Measurements from ENCODE around the gene PPP3R1. TPM values are rescaled to one million over a fixed set of nuclear protein-coding genes. Genes with fewer than 3 reads are reported as not detected.

Gene PPP3R1
- total and polyA plus RNA-seq, 9 of the 15 experiments (the other 6 are each of a cell fraction or from before 2014, with no cell fraction given) = 3.7 to 70.0 (median 24.8) TPM

GRCh38 chr2:68231061-68231372, 21.3 kb downstream of the PPP3R1 start (continued):
- TF ChIP-seq ZNF318 (IDR thresholded peaks at IDR 0.05; ENCODE audit: borderline replicate concordance in 1 of 2, low read depth in 1 of 2) (no peak), EWSR1 (IDR thresholded peaks at IDR 0.05; ENCODE audit: borderline replicate concordance, low read depth, partially characterized antibody) (no peak), ADNP (tag; IDR thresholded peaks at IDR 0.05) (no peak), ZFX (CRISPR knock-in tag; IDR thresholded peaks at IDR 0.05) (no peak), NBN (IDR thresholded peaks at IDR 0.05; ENCODE audit: low read depth) (peak; percentile 17; the same call in 1 of the 2 replicates), NEUROD1 (IDR thresholded peaks at IDR 0.05; ENCODE audit: borderline replicate concordance, low read depth, low read length, partially characterized antibody) (no peak), KAT7 (CRISPR knock-in tag; IDR thresholded peaks at IDR 0.05; ENCODE audit: borderline replicate concordance) (no peak), ZNF324 (CRISPR knock-in tag; IDR thresholded peaks at IDR 0.05) (no peak), ZNF311 (CRISPR knock-in tag; IDR thresholded peaks at IDR 0.05) (no peak)

Measured in K562 (cell line).